ENCODE data around the gene ADAM19.

DNA sequence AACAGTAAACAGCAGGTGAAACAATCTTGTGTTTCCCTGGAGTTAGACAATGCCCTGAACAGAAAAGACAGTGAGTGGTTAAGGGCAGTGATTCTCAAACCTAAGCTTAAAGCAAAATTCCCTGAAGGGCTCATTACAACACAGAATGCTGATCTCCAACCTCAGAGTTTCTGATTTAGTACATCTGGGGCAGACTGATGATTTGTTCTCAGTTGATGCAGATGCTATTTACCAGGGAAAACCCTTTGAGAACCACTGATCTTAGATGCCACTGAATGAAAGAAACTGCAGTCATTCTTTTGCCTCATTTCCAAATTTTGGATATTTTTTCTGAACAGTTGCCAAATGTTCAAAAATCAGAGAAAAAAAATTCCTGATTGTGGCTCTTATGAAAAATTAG, 18.7 kb upstream of the ADAM19 start:
- TF ChIP-seq POLR2A (IDR thresholded peaks at IDR 0.05; ENCODE audit: low read depth, low read length) (no peak), POLR2AphosphoS5 (IDR thresholded peaks at IDR 0.05; ENCODE audit: low read depth, low read length) (no peak), TAF1 (IDR thresholded peaks at IDR 0.05; ENCODE audit: borderline replicate concordance, low read depth, low read length) (no peak)

Data from GM12892 (cell line).